Mammary epithelial cell (primary cell): ENCODE results near the gene TTC7B.

Experiments used
- EZH2 ChIP-seq: IDR thresholded peaks from 2 replicates; pipeline ENCODE4 v1.6.1; 2012; ENCODE audit warnings: low read length, inconsistent platforms, borderline replicate concordance
- TF ChIP-seq, protein P1 (sequence below), 2 donors: IDR thresholded peaks in 1 of 2; conservative IDR thresholded peaks in 1 of 2; 2 replicates each; pipeline ENCODE4 v1.5.1; 2011 to 2012; ENCODE audit warnings: inconsistent platforms in 2 of 2, low read length in 2 of 2, mild to moderate bottlenecking in 2 of 2, control low read depth in 1 of 2, low read depth in 1 of 2; ENCODE audit not compliant: insufficient read depth in 1 of 2; ENCODE audit errors: extremely low read depth in 1 of 2

DNA sequence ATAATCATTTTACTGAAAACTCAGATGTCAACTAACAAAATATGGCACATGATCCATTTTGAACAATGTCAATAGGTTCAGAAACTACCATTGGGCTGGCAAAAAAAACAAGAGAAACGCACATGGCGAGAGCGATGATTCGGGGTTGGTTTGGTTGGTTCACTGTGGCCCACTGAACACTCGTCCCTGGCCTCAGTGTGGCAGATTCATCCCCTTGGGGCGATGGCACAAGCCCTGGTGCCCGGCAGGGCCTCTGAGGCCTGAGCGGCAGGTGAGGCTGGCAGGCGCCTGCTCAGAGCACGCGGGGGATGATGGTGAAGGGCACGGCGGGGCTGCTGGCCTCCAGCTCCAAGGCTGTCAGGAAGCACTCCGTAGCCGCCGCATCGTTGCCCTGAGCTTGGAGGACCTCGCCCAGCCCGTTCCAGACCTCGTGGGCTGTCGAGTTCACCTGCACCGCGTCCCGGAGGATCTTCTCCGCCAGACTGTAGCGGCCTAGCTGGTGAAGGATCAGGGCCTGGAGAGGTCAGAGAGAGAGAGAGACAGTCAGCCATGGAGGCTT lies 275.1 kb downstream of the TTC7B start:
- TF ChIP-seq, protein P1, sequence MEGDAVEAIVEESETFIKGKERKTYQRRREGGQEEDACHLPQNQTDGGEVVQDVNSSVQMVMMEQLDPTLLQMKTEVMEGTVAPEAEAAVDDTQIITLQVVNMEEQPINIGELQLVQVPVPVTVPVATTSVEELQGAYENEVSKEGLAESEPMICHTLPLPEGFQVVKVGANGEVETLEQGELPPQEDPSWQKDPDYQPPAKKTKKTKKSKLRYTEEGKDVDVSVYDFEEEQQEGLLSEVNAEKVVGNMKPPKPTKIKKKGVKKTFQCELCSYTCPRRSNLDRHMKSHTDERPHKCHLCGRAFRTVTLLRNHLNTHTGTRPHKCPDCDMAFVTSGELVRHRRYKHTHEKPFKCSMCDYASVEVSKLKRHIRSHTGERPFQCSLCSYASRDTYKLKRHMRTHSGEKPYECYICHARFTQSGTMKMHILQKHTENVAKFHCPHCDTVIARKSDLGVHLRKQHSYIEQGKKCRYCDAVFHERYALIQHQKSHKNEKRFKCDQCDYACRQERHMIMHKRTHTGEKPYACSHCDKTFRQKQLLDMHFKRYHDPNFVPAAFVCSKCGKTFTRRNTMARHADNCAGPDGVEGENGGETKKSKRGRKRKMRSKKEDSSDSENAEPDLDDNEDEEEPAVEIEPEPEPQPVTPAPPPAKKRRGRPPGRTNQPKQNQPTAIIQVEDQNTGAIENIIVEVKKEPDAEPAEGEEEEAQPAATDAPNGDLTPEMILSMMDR (conservative IDR thresholded peaks at IDR 0.05 in 1 of 2, IDR thresholded peaks at IDR 0.05 in 1 of 2; ENCODE audit: extremely low read depth in 1 of 2, insufficient read depth in 1 of 2, low read depth in 1 of 2, low read length in 2 of 2) = no peak
- no peak for TF ChIP-seq EZH2
